K562 (cell line): ENCODE measurements around the gene HSPA1B. TPM values are rescaled to one million over a fixed set of nuclear protein-coding genes. Genes with fewer than 3 reads are reported as not detected.
A peak's percentile ranks its signal among the peaks of the same experiment; 100 is the strongest.

ENCODE experiments used
- CHAMP1 ChIP-seq: fragments of 450-650 bp; IDR thresholded peaks from 2 replicates; pipeline ENCODE4 v1.6.1; 2016; ENCODE audit warnings: mild to moderate bottlenecking
- ETS1 ChIP-seq: conservative IDR thresholded peaks from 2 replicates; pipeline ENCODE4 v1.6.1; 2011; ENCODE audit warnings: low read depth, mild to moderate bottlenecking, low read length; ENCODE audit not compliant: control insufficient read depth
- MLX ChIP-seq, 2 experiments: fragments of 450-650 bp in 1 of 2; sonication (generic) in 1 of 2; formaldehyde crosslinking; conservative IDR thresholded peaks; 2 replicates each; pipeline versions ENCODE4 v1.4.0 to v1.8.1; 2020 to 2022; ENCODE audit warnings: mild to moderate bottlenecking in 1 of 2, missing genetic modification reagents in 1 of 2
- REST ChIP-seq, 2 experiments: fragments of 450-650 bp; formaldehyde crosslinking in 1 of 2; IDR thresholded peaks; 2 replicates each; pipeline versions ENCODE4 v1.4.0 to v1.6.1; 2014 to 2020; ENCODE audit warnings: mild to moderate bottlenecking in 2 of 2, borderline replicate concordance in 1 of 2, low read depth in 1 of 2
- SRSF9 ChIP-seq: fragments of 200-400 bp; formaldehyde crosslinking; IDR thresholded peaks from 2 replicates; pipeline ENCODE4 v1.6.1; 2017; ENCODE audit warnings: low read depth, low read length, borderline replicate concordance
- TCF7L2 ChIP-seq: fragments of 150-350 bp; IDR thresholded peaks from 2 replicates; pipeline ENCODE4 v1.6.1; 2016; ENCODE audit warnings: low read depth, mild to moderate bottlenecking, low read length, moderate library complexity
- U2AF2 ChIP-seq: fragments of 200-400 bp; formaldehyde crosslinking; optimal IDR thresholded peaks from 2 replicates; pipeline ENCODE3; 2017; ENCODE audit warnings: low read depth, mild to moderate bottlenecking, low read length
- WHSC1 ChIP-seq: IDR thresholded peaks from one replicate; pipeline ENCODE4 v1.6.1; 2012; ENCODE audit warnings: low read length, control low read depth, inconsistent platforms
- ZNF398 ChIP-seq: fragments of 250-450 bp; sonication (Bioruptor Pico); IDR thresholded peaks from 2 replicates; pipeline ENCODE4 v1.8.0; 2021; ENCODE audit warnings: moderate library complexity, mild to moderate bottlenecking, inconsistent platforms
- ZNF707 ChIP-seq: fragments of 250-450 bp; sonication (Bioruptor Pico); conservative IDR thresholded peaks from 2 replicates; pipeline ENCODE4 v1.8.0; 2022; ENCODE audit warnings: inconsistent platforms, mild to moderate bottlenecking, moderate library complexity
- polyA plus RNA-seq, 8 experiments: library from polyadenylated mRNA; depleted of rRNA in 4 of 8; stranded (reverse) in 5 of 8; unstranded in 3 of 8; fragments of >200 nt; fragmentation: Nextera tagmentation in 2 of 8; fragmentation: Illumina TruSeq in 1 of 8; extraction: Ambion mirVana in 2 of 8; extraction: Trizol in 1 of 8; gene quantifications; 2 replicates each; pipeline versions ENCODE4 v1.2.1 to v1.2.3, GENCODE V29; 2011 to 2014; ENCODE audit warnings: inconsistent platforms in 1 of 8, missing spikeins in 1 of 8
- total RNA-seq, 7 experiments: library from RNA; depleted of rRNA in 6 of 7; stranded (reverse); fragments of >200 nt in 6 of 7; fragmentation: Illumina TruSeq in 2 of 7; extraction: Trizol in 2 of 7; gene quantifications; 2 replicates each; pipeline versions ENCODE4 v1.2.1 to v1.2.3, GENCODE V29; 2011 to 2021; ENCODE audit warnings: low replicate concordance in 1 of 7

HSPA1B gene
- total and polyA plus RNA-seq, 9 of the 15 experiments (the other 6 are each of a cell fraction or from before 2014, with no cell fraction given), result 0.27 to 227 (median 51.2) TPM

GRCh38 chr6:31834367-31835250 lies 7.1 kb downstream of the HSPA1B start (continued):
- TF ChIP-seq SRSF9, result no peak
- TF ChIP-seq MLX (CRISPR knock-in tag; conservative IDR thresholded peaks at IDR 0.05), result peak; percentile 94 to 95
- peak; percentile 63 for TF ChIP-seq ETS1
- TF ChIP-seq ZNF707 (CRISPR knock-in tag), result peak; percentile 76
- TF ChIP-seq ZNF398 (CRISPR knock-in tag), result no peak
- no peak for TF ChIP-seq CHAMP1
- TF ChIP-seq U2AF2, result no peak
- TF ChIP-seq REST (IDR thresholded peaks at IDR 0.05; ENCODE audit: borderline replicate concordance), result peak; percentile 100
- peak; percentile 73 for TF ChIP-seq REST (CRISPR knock-in tag; IDR thresholded peaks at IDR 0.05; ENCODE audit: low read depth)
- TF ChIP-seq TCF7L2, result no peak; the same call in 1 of the 2 replicates
- TF ChIP-seq WHSC1, result peak; percentile 59
